Esophagus squamous epithelium (tissue), 4 donors: ENCODE data around the gene CYB561.

Experiments used
- POLR2A ChIP-seq, 4 donors: fragments of 450-650 bp; IDR thresholded peaks; one replicate each; pipeline ENCODE4 v1.6.1; 2017; ENCODE audit warnings: antibody characterized with exemption in 4 of 4, mild to moderate bottlenecking in 4 of 4, moderate library complexity in 3 of 4
- TF ChIP-seq, protein P1 (sequence below), 6 experiments: fragments of 450-650 bp in 4 of 6; fragments of 200-600 bp in 2 of 6; sonication (generic) in 2 of 6; IDR thresholded peaks; one replicate each; pipeline ENCODE4 v1.5.1; 2016 to 2019; ENCODE audit warnings: antibody characterized with exemption in 6 of 6, mild to moderate bottlenecking in 4 of 6, moderate library complexity in 4 of 6

DNA sequence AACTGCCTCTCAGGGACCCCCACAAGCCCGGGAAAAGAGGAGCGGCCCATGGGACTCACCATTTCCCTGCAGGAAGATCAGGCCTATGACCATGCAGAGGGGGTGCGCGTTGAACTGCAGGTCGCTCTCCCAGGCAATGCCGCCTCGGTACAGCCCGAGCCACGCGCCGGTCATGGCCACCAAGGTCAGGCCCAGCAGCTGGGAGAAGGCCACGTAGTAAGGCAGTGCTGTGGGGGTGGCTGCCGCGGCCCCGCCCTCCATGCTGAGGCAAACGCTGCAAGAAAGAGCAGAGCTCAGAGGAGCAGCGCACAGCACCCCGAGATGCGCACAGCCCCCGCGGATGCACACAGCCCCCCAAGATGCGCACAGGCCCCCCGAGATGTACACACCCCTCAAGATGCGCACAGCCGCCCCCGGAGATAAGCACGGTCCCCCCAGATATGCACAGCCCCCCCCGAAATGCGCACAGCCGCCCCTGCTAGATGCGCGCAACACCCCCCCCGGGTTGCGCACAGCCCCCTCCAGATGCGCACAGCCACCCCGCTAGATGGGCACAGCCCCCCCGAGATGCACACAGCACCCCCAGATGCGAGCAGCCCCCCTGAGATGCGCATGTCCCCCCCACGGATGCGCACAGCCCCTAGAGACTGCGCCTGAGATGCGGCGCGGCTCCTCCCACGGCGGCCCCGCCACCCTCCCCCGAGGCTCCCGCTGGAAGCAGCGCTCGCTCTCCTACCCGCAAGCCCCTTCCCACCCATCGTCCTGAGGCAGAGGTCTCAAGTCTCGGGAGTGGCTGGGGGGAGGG is 8.6 kb downstream of the CYB561 start:
- TF ChIP-seq, protein P1, sequence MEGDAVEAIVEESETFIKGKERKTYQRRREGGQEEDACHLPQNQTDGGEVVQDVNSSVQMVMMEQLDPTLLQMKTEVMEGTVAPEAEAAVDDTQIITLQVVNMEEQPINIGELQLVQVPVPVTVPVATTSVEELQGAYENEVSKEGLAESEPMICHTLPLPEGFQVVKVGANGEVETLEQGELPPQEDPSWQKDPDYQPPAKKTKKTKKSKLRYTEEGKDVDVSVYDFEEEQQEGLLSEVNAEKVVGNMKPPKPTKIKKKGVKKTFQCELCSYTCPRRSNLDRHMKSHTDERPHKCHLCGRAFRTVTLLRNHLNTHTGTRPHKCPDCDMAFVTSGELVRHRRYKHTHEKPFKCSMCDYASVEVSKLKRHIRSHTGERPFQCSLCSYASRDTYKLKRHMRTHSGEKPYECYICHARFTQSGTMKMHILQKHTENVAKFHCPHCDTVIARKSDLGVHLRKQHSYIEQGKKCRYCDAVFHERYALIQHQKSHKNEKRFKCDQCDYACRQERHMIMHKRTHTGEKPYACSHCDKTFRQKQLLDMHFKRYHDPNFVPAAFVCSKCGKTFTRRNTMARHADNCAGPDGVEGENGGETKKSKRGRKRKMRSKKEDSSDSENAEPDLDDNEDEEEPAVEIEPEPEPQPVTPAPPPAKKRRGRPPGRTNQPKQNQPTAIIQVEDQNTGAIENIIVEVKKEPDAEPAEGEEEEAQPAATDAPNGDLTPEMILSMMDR (IDR thresholded peaks at IDR 0.05) = no peak
- no peak for TF ChIP-seq POLR2A (IDR thresholded peaks at IDR 0.05)
